ENCODE results near the gene PCBD1.

The PCBD1 gene

GRCh38 chr10:70902661-70903261, 14.4 kb upstream of the PCBD1 start:
- Histone ChIP-seq H3K9me3 (ENCODE audit: control insufficient read depth in 1 of 2, low read length in 2 of 2) (no peaks in the 10 kb centered on the region), H3K27me3 (ENCODE audit: control insufficient read depth in 1 of 2, insufficient read depth in 2 of 2, low read length in 2 of 2) (no peaks in the 10 kb centered on the region), H3K36me3 (ENCODE audit: control insufficient read depth in 1 of 2, insufficient read depth in 2 of 2, low read length in 2 of 2) (no peaks in the 10 kb centered on the region), H3K4me1 (ENCODE audit: control insufficient read depth in 1 of 2, insufficient read depth in 2 of 2, low read length in 2 of 2) (peaks cover 13% of the 10 kb centered on the region in 2 donors), H3K9ac (ENCODE audit: low read depth in 1 of 2, low read length in 2 of 2) (no peak overlapping the region), H3K27ac (ENCODE audit: low read depth, low read length) (no peak overlapping the region), H3K4me3 (ENCODE audit: low read depth in 1 of 2, low read length in 2 of 2) (no peak overlapping the region)

- peaks cover 3% of the 10 kb centered on the region in 2 donors for H3K4me1 ChIP-seq (ENCODE audit: control insufficient read depth in 1 of 2, insufficient read depth in 2 of 2, low read length in 2 of 2)
- H3K27ac ChIP-seq (ENCODE audit: low read depth, low read length): no peak overlapping the region
- no peak overlapping the region for H3K9ac ChIP-seq (ENCODE audit: low read depth in 1 of 2, low read length in 2 of 2)
- H3K4me3 ChIP-seq (ENCODE audit: low read depth in 1 of 2, low read length in 2 of 2): no peak overlapping the region
- no peaks in the 10 kb centered on the region for H3K27me3 ChIP-seq (ENCODE audit: control insufficient read depth in 1 of 2, insufficient read depth in 2 of 2, low read length in 2 of 2)
- no peaks in the 10 kb centered on the region for H3K9me3 ChIP-seq (ENCODE audit: control insufficient read depth in 1 of 2, low read length in 2 of 2)
- no peaks in the 10 kb centered on the region for H3K36me3 ChIP-seq (ENCODE audit: control insufficient read depth in 1 of 2, insufficient read depth in 2 of 2, low read length in 2 of 2)
Measured at GRCh38 chr10:70901276-70901878, 13.0 kb upstream of the PCBD1 start.

- no peaks in the 10 kb centered on the region for H3K36me3 ChIP-seq (ENCODE audit: control insufficient read depth in 1 of 2, insufficient read depth in 2 of 2, low read length in 2 of 2)
- H3K27me3 ChIP-seq (ENCODE audit: control insufficient read depth in 1 of 2, insufficient read depth in 2 of 2, low read length in 2 of 2): no peaks in the 10 kb centered on the region
- H3K9ac ChIP-seq (ENCODE audit: low read depth in 1 of 2, low read length in 2 of 2): no peak overlapping the region
- H3K9me3 ChIP-seq (ENCODE audit: control insufficient read depth in 1 of 2, low read length in 2 of 2): no peaks in the 10 kb centered on the region
- H3K4me1 ChIP-seq (ENCODE audit: control insufficient read depth in 1 of 2, insufficient read depth in 2 of 2, low read length in 2 of 2): peaks cover 3% of the 10 kb centered on the region in 2 donors
- no peak overlapping the region for H3K4me3 ChIP-seq (ENCODE audit: low read depth in 1 of 2, low read length in 2 of 2)
- H3K27ac ChIP-seq (ENCODE audit: low read depth, low read length): no peak overlapping the region
Measured at GRCh38 chr10:70899096-70899495, 10.7 kb upstream of the PCBD1 start.

DNA sequence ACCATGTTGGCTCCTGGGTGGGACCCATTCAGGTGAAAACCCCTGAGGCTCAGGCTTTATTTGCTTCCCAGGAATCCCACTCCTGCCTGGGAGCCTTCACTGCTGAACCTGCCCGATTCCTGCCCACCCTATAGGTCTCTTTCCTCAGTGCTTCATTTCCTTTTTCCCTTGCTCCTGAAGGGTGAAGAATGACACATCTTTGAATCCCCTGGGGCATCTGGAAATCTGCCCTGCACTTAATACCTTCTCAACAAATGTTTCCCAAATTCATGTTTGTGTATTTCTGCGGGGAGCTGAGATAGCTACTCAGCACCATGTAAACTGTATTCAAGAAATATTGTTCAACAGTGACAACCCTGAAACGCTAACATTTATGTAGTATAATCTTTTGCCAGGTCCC, 10.3 kb upstream of the PCBD1 start:
- Histone ChIP-seq H3K27me3 (ENCODE audit: control insufficient read depth in 1 of 2, insufficient read depth in 2 of 2, low read length in 2 of 2) (no peaks in the 10 kb centered on the region), H3K4me3 (ENCODE audit: low read depth in 1 of 2, low read length in 2 of 2) (no peak overlapping the region), H3K27ac (ENCODE audit: low read depth, low read length) (no peak overlapping the region), H3K36me3 (ENCODE audit: control insufficient read depth in 1 of 2, insufficient read depth in 2 of 2, low read length in 2 of 2) (no peaks in the 10 kb centered on the region), H3K4me1 (ENCODE audit: control insufficient read depth in 1 of 2, insufficient read depth in 2 of 2, low read length in 2 of 2) (peaks cover 3% of the 10 kb centered on the region in 2 donors), H3K9ac (ENCODE audit: low read depth in 1 of 2, low read length in 2 of 2) (no peak overlapping the region), H3K9me3 (ENCODE audit: control insufficient read depth in 1 of 2, low read length in 2 of 2) (no peaks in the 10 kb centered on the region)

GRCh38 chr10:70896551-70896950, 8.2 kb upstream of the PCBD1 start:
- Histone ChIP-seq H3K27me3 (ENCODE audit: control insufficient read depth in 1 of 2, insufficient read depth in 2 of 2, low read length in 2 of 2) (no peaks in the 10 kb centered on the region), H3K27ac (ENCODE audit: low read depth, low read length) (no peak overlapping the region), H3K9me3 (ENCODE audit: control insufficient read depth in 1 of 2, low read length in 2 of 2) (no peaks in the 10 kb centered on the region), H3K4me3 (ENCODE audit: low read depth in 1 of 2, low read length in 2 of 2) (no peak overlapping the region), H3K9ac (ENCODE audit: low read depth in 1 of 2, low read length in 2 of 2) (no peak overlapping the region), H3K36me3 (ENCODE audit: control insufficient read depth in 1 of 2, insufficient read depth in 2 of 2, low read length in 2 of 2) (no peaks in the 10 kb centered on the region), H3K4me1 (ENCODE audit: control insufficient read depth in 1 of 2, insufficient read depth in 2 of 2, low read length in 2 of 2) (no peaks in the 10 kb centered on the region)

DNA sequence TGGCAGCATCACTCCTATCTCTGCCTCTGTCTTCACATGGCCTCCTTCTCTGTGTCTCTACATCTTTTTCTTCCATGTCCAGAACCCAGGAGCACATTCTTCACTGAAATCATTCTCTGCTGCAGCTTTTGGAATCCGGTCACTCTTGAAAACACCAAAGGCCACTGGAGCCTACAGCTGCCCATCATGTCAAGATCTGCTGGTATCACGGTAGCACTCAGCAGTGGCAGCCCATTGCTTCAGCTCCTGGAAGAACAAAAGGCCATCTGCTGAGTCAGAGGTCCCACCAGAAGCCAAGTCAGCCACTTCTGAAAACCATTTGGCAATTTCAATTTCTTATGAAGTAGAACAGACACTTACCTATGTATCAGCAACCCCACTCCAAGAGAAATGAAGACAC, 6.1 kb upstream of the PCBD1 start:
- H3K36me3 ChIP-seq (ENCODE audit: control insufficient read depth in 1 of 2, insufficient read depth in 2 of 2, low read length in 2 of 2): no peaks in the 10 kb centered on the region
- H3K9me3 ChIP-seq (ENCODE audit: control insufficient read depth in 1 of 2, low read length in 2 of 2): no peaks in the 10 kb centered on the region
- no peak overlapping the region for H3K9ac ChIP-seq (ENCODE audit: low read depth in 1 of 2, low read length in 2 of 2)
- no peak overlapping the region for H3K4me3 ChIP-seq (ENCODE audit: low read depth in 1 of 2, low read length in 2 of 2)
- H3K4me1 ChIP-seq (ENCODE audit: control insufficient read depth in 1 of 2, insufficient read depth in 2 of 2, low read length in 2 of 2): no peaks in the 10 kb centered on the region
- H3K27me3 ChIP-seq (ENCODE audit: control insufficient read depth in 1 of 2, insufficient read depth in 2 of 2, low read length in 2 of 2): no peaks in the 10 kb centered on the region
- no peak overlapping the region for H3K27ac ChIP-seq (ENCODE audit: low read depth, low read length)

DNA sequence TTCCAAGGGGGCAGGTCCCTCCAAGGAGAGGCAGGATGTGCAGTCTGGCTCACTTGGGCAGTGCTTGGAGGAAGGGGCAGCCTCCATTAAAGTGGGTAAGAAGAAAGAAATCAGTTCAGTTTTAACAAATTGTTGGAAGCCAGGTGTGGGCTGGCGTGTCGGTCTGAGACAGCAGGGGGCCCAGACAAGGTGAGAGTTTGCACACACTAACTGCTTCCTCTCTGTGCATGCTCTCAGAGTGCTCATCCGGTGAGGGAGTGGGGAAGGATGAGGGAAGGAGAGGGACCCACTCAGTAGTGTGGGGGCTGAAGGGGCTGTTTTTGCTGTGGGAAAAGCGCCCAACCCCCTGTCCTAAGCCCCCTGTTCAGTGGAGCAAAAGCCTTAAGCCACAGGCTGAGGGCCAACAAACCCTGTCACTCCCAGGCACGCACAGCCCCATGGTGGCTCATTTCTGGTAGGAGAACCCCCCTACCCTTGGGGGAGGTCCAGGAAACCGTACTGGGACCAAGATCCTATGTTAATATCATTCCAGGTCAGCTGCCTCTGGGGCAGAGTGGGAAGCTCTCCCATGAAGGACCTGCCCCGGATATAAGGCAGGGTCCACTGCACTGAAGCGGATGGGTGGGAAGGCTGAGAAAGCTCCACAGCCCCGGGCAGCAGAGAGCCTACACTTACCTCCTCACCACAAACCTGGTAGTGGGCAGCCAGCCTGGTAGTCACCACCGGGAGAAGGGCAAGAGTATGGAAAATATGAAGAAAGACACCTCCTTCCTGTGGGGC, 5.1 kb upstream of the PCBD1 start:
- Histone ChIP-seq H3K9me3 (ENCODE audit: control insufficient read depth in 1 of 2, low read length in 2 of 2) (no peaks in the 10 kb centered on the region), H3K36me3 (ENCODE audit: control insufficient read depth in 1 of 2, insufficient read depth in 2 of 2, low read length in 2 of 2) (no peaks in the 10 kb centered on the region), H3K4me1 (ENCODE audit: control insufficient read depth in 1 of 2, insufficient read depth in 2 of 2, low read length in 2 of 2) (peaks cover 0 to 5% of the 10 kb centered on the region in 2 donors), H3K27me3 (ENCODE audit: control insufficient read depth in 1 of 2, insufficient read depth in 2 of 2, low read length in 2 of 2) (no peaks in the 10 kb centered on the region), H3K4me3 (ENCODE audit: low read depth in 1 of 2, low read length in 2 of 2) (no peak overlapping the region), H3K9ac (ENCODE audit: low read depth in 1 of 2, low read length in 2 of 2) (no peak overlapping the region), H3K27ac (ENCODE audit: low read depth, low read length) (no peak overlapping the region)

- Histone ChIP-seq H3K27ac (ENCODE audit: low read depth, low read length) (no peak overlapping the region), H3K4me1 (ENCODE audit: control insufficient read depth in 1 of 2, insufficient read depth in 2 of 2, low read length in 2 of 2) (peaks cover 0 to 5% of the 10 kb centered on the region in 2 donors), H3K4me3 (ENCODE audit: low read depth in 1 of 2, low read length in 2 of 2) (no peak overlapping the region), H3K9me3 (ENCODE audit: control insufficient read depth in 1 of 2, low read length in 2 of 2) (no peaks in the 10 kb centered on the region), H3K36me3 (ENCODE audit: control insufficient read depth in 1 of 2, insufficient read depth in 2 of 2, low read length in 2 of 2) (no peaks in the 10 kb centered on the region), H3K27me3 (ENCODE audit: control insufficient read depth in 1 of 2, insufficient read depth in 2 of 2, low read length in 2 of 2) (no peaks in the 10 kb centered on the region), H3K9ac (ENCODE audit: low read depth in 1 of 2, low read length in 2 of 2) (no peak overlapping the region)
Measured at GRCh38 chr10:70892631-70893030, 4.3 kb upstream of the PCBD1 start.

DNA sequence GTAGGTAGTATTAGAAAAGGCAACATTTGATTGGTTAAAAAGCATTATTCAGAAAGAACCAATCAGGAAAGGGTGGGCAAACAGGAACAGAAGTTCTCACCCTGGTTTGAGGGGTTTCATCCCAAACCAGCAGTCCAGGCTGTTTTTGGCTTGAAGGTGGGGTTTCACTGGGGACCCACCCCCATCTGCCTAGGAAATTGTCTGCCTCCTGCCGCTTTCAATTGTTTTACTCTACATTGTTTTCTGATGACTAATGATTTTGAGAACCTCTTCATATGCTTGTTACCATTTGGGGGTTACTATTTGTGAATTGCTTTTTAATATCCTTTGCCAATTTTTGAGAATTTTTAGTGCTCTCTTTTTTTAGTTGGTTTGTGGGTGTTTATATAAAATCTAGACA, 3.3 kb upstream of the PCBD1 start:
- no peak overlapping the region for H3K9ac ChIP-seq (ENCODE audit: low read depth in 1 of 2, low read length in 2 of 2)
- H3K4me3 ChIP-seq (ENCODE audit: low read depth in 1 of 2, low read length in 2 of 2): no peak overlapping the region
- H3K9me3 ChIP-seq (ENCODE audit: control insufficient read depth in 1 of 2, low read length in 2 of 2): no peaks in the 10 kb centered on the region
- H3K27ac ChIP-seq (ENCODE audit: low read depth, low read length): no peak overlapping the region
- H3K36me3 ChIP-seq (ENCODE audit: control insufficient read depth in 1 of 2, insufficient read depth in 2 of 2, low read length in 2 of 2): no peaks in the 10 kb centered on the region
- H3K4me1 ChIP-seq (ENCODE audit: control insufficient read depth in 1 of 2, insufficient read depth in 2 of 2, low read length in 2 of 2): peaks cover 0 to 10% of the 10 kb centered on the region in 2 donors
- no peaks in the 10 kb centered on the region for H3K27me3 ChIP-seq (ENCODE audit: control insufficient read depth in 1 of 2, insufficient read depth in 2 of 2, low read length in 2 of 2)

DNA sequence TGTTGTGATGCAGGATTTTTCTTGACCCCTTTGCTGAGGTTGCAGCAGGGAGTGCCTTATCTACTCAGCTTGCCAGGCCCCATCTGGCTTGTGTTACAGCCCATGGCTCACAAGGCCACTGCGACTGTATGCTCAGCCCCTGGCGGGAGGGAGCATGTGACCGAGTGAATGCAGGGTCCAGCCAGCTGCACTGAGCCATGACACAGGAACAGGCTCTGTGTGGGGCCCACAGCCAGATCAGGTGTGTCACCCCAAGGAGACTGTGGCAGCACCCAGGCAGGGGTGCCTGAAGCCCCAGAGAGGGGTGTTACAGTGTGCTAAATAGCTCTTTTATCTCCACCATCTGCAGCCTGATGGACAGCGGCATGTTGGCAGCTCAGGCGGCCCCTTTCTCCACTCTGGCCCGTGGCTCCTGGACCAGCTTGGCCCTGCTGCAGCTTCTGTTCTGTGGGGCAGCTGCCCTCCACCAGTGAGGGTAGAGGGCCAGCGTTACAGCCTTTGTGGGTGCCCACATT, 2.6 kb upstream of the PCBD1 start:
- H3K36me3 ChIP-seq (ENCODE audit: control insufficient read depth in 1 of 2, insufficient read depth in 2 of 2, low read length in 2 of 2): peaks cover 0 to under 1% of the 10 kb centered on the region in 2 donors
- peaks cover 0 to 10% of the 10 kb centered on the region in 2 donors for H3K4me1 ChIP-seq (ENCODE audit: control insufficient read depth in 1 of 2, insufficient read depth in 2 of 2, low read length in 2 of 2)
- no peaks in the 10 kb centered on the region for H3K27me3 ChIP-seq (ENCODE audit: control insufficient read depth in 1 of 2, insufficient read depth in 2 of 2, low read length in 2 of 2)
- H3K27ac ChIP-seq (ENCODE audit: low read depth, low read length): no peak overlapping the region
- H3K4me3 ChIP-seq (ENCODE audit: low read depth in 1 of 2, low read length in 2 of 2): no peak overlapping the region
- H3K9me3 ChIP-seq (ENCODE audit: control insufficient read depth in 1 of 2, low read length in 2 of 2): no peaks in the 10 kb centered on the region
- H3K9ac ChIP-seq (ENCODE audit: low read depth in 1 of 2, low read length in 2 of 2): no peak overlapping the region

Data from duodenal mucosa (tissue), 2 donors.